Measurements from ENCODE around the gene ZMAT3.

- TF ChIP-seq CTCF (IDR thresholded peaks at IDR 0.05), result no peak
- no peak for TF ChIP-seq POLR2A (IDR thresholded peaks at IDR 0.05)
These were observed 15.3 kb downstream of the ZMAT3 start for GRCh38 chr3:179056326-179056725.

All from Peyer's patch (tissue), 4 donors.